GM19455 (cell line): Measurements from ENCODE around the gene WDR5.
"Not testable (repeated sequence)": the region's sequence is repeated elsewhere in the genome, so short reads cannot be mapped to it uniquely, and the experiment has no call there.

Experiments
- ATAC-seq: cut with Tn5 transposase; IDR thresholded peaks from one replicate; pipeline ENCODE4 v1.9.1; 2021; ENCODE audit not compliant: unreplicated experiment

WDR5 gene

GRCh38 chr9:134135343-134136117 lies at the start of gene WDR5:
Gene WDR5 (plus strand): TSS chr9:134136082. CDS start chr9:134139878, 3,796 bp downstream.
- peak; percentile 49 for ATAC-seq

GRCh38 chr9:134088063-134088725 lies 47.7 kb upstream of the WDR5 start:
- no peak for ATAC-seq

GRCh38 chr9:134089972-134090371 lies 45.9 kb upstream of the WDR5 start:
- ATAC-seq, result no peak

GRCh38 chr9:134099123-134099761 lies 36.6 kb upstream of the WDR5 start:
- ATAC-seq, result no peak

- no peak for ATAC-seq
Observed at GRCh38 chr9:134100040-134100439, 35.8 kb upstream of the WDR5 start.

- not testable (repeated sequence) for ATAC-seq
Observed at GRCh38 chr9:134101133-134101532, 34.7 kb upstream of the WDR5 start.

- ATAC-seq, result no peak
Observed at GRCh38 chr9:134101623-134102149, 34.2 kb upstream of the WDR5 start.

GRCh38 chr9:134103391-134103998 lies 32.4 kb upstream of the WDR5 start:
- no peak for ATAC-seq

- ATAC-seq, result no peak
Observed at GRCh38 chr9:134111064-134111463, 24.8 kb upstream of the WDR5 start.

GRCh38 chr9:134112561-134112960 lies 23.3 kb upstream of the WDR5 start:
- ATAC-seq, result no peak

- not testable (repeated sequence) for ATAC-seq
Observed at GRCh38 chr9:134118972-134119371, 16.9 kb upstream of the WDR5 start.

GRCh38 chr9:134123764-134124128 lies 12.1 kb upstream of the WDR5 start:
- no peak for ATAC-seq

GRCh38 chr9:134125413-134126095 lies 10.3 kb upstream of the WDR5 start:
- ATAC-seq, result no peak

GRCh38 chr9:134126373-134126772 lies 9.5 kb upstream of the WDR5 start:
- ATAC-seq, result no peak

GRCh38 chr9:134127065-134127580 lies 8.8 kb upstream of the WDR5 start:
- no peak for ATAC-seq

- no peak for ATAC-seq
Observed at GRCh38 chr9:134127616-134128015, 8.3 kb upstream of the WDR5 start.

- no peak for ATAC-seq
Observed at GRCh38 chr9:134128727-134129679, 6.9 kb upstream of the WDR5 start.

- no peak for ATAC-seq
Observed at GRCh38 chr9:134130503-134131375, 5.1 kb upstream of the WDR5 start.
